Suppressor macrophage (primary cell): ENCODE data around the gene FUOM.

Source experiments
- DNase-seq, 4 experiments: peaks; one replicate each; pipeline ENCODE4 v3.0.0-alpha.2; 2020 to 2022
- total RNA-seq, 17 experiments: gene quantifications; one replicate each; lab custom pipeline; 2026; ENCODE audit warnings: mixed read lengths in 6 of 17, inconsistent platforms in 3 of 17; lab: John Stamatoyannopoulos, UW

FUOM gene, protein sequence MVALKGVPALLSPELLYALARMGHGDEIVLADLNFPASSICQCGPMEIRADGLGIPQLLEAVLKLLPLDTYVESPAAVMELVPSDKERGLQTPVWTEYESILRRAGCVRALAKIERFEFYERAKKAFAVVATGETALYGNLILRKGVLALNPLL
- 18.6 to 62.5 (median 31.3) reads per million in 17 experiments for total RNA-seq

- peak; percentile 90 to 96 (median 96) for DNase-seq
Observed at GRCh38 chr10:133357285-133358161, at the start of gene FUOM. Gene FUOM, minus strand, starts transcription at chr10:133358019. Its CDS starts 12 bp downstream, at chr10:133358007.

- no peak for DNase-seq
Observed at GRCh38 chr10:133405844-133406527, 48.2 kb upstream of the FUOM start.

GRCh38 chr10:133405272-133405671, 47.5 kb upstream of the FUOM start:
- no peak for DNase-seq

DNA sequence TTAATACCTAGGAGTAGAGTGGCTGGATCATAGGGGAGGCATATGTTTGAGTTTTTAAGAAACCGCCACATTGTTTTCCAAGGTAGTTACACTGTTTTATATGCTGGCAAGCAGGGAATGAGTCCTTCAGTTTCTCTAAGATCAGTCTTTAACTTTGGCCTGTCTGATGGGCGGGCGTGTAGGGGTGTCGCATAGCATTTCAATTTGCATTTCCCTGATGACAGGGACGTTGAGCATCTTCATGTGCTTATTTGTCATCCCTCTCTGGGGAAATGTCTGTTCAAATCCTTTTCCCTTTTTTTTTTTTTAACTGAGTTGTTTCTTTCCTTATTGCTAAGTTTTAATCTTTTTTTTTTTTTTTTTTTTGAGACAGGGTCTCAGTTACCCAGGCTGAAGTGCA, 46.0 kb upstream of the FUOM start:
- DNase-seq: peak in 3 of 4 experiments; percentile 25 to 44 (median 44)

DNA sequence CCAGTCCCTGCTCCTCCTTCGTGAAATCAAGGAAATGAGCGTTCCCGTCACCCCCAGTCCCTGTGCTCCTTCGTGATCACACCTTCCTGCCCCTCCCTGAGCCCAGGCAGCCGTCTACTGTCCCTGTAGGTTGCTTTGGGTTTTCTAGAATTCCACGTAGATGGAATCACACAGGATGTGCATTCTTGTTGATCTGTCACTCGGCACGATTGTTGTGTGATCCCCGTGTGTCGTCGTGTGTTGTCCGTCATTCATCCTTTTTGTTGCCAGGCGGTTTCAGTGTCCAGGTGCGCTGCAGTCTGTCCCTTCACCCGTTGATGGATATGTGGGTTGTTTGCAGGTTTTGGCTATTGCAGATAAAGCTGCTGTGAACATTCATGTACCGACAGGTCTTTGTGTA, 45.5 kb upstream of the FUOM start:
- DNase-seq: no peak

DNA sequence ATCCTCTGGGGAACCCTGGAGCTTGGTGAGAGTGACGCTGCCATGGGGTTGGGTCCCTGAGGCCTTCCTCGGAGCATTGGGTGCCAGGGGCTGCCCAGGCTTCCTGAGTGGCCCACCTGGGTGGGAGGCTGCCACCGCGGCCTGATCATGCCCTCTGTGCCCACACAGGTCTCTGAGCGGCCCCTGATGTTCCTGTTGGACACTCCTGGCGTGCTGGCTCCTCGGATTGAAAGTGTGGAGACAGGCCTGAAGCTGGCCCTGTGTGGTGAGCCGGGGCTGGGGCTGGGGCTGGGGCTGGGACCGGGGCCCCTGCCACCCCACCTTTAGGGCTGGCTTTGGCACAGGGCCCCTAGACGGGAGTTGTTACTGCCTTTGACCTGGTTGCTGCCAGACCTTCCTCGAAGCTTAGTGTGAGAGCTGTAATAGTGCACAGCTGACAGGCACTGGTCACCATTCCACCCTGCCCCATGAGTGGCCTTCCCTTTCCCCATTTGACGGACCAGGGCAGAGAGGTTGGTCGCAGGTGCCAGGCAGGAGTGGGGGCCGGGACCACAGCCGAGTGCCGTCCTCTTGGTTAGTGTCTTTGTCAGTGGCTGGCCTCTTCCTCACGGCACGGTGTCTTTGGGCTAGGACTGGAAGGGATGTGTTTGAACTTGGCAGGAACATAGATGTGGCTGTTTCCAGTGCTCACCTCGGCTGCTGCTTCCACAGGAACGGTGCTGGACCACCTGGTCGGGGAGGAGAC, 44.3 kb upstream of the FUOM start:
- no peak for DNase-seq

DNA sequence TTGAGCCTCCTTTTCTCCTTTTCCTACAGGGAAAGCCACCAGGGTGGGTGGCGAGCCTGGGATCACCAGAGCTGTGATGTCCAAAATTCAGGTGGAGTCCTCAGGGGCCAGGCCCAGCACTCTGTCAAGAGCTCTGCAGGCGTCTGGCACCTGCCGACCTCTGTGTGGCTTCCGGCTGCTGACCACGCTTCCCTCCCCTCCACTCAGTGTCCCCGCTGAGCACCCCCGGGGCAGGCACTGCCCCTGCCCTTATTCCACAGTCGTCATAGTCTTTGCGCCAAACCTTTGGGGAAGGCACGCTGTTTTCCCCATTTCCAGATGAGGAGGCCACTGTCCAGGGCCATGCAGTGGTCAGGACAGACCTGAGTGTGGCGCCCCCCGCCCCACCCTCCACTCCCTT, 43.7 kb upstream of the FUOM start:
- DNase-seq: no peak

- DNase-seq: no peak
Observed at GRCh38 chr10:133400624-133401424, 43.0 kb upstream of the FUOM start.

DNA sequence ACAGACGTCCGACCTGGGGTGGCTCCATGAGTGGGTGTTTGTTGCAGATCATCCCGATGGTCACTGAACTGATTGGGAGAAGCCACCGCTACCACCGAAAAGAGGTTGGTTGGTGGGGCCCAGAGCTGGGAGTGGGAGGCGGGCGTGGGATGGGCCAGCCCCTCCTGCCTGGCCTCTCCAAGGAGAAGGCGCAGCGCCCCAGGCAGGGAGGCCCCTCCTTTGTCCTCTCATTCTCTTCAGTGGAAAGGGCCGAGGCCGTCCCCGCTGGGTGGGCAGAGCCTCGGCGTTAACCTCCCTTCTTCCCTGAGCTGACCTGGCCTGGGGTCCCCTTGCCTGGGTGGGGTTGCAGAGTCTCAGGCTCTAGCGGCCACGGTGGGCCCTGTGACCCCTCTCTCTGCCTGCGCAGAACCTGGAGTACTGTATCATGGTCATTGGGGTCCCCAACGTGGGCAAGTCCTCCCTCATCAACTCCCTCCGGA, 41.3 kb upstream of the FUOM start:
- DNase-seq: no peak

DNA sequence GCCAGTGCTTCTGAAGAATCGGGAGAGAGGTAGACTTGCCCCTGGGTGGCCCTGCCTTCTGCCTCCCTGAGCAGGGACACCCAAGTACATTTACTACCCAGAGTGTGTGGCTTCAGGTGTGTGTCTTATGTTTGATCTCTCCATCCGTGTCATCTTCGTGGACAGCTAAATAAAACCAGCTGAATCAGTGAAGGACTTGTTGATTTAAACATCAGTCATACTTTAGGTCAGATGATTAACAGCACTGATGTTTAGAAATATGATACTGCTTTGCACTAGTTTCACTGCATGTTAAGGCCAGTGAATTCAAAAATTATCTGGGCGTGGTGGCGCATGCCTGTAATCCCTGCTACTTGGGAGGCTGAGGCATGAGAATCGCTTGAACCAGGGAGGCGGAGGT, 40.1 kb upstream of the FUOM start:
- no peak for DNase-seq

DNA sequence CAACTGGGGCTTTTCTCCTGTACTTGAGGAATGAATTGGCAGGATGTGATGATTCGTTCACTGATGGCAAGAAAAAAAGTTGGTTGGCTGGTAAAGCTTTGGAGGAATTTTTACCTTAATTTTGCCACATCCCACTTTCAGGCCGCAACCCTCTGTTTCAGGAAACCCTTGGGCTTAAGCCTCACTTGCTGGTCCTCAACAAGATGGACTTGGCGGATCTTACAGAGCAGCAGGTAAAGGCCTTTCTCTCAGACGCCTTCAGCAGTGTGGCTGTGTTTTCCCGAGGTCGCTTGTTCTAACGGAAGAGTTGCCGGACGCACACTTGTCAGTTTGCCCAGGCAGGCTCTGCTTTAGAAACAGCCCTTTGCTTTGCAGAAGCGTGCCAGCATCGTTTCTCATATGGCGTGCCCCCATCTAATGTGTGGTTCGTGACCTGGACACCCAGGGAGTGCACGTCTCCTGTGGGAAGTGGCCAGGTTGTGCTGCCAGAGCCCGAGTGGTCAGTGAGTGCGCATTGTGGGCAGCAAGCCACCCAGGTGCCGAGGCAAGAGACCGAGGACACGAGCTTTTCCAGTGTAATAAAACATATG, 38.3 kb upstream of the FUOM start:
- no peak for DNase-seq

- DNase-seq: peak; percentile 14 to 57 (median 35)
Observed at GRCh38 chr10:133394801-133395221, 37.0 kb upstream of the FUOM start.

GRCh38 chr10:133394064-133394663, 36.3 kb upstream of the FUOM start, which contains the start of gene MTG1:
Gene MTG1, plus strand, starts transcription at chr10:133394157. Its CDS starts 64 bp downstream, at chr10:133394221.
- peak; percentile 98 to 100 (median 100) for DNase-seq

- peak in 1 of 4 experiments; percentile 8 for DNase-seq
Observed at GRCh38 chr10:133393401-133394063, 35.7 kb upstream of the FUOM start.

DNA sequence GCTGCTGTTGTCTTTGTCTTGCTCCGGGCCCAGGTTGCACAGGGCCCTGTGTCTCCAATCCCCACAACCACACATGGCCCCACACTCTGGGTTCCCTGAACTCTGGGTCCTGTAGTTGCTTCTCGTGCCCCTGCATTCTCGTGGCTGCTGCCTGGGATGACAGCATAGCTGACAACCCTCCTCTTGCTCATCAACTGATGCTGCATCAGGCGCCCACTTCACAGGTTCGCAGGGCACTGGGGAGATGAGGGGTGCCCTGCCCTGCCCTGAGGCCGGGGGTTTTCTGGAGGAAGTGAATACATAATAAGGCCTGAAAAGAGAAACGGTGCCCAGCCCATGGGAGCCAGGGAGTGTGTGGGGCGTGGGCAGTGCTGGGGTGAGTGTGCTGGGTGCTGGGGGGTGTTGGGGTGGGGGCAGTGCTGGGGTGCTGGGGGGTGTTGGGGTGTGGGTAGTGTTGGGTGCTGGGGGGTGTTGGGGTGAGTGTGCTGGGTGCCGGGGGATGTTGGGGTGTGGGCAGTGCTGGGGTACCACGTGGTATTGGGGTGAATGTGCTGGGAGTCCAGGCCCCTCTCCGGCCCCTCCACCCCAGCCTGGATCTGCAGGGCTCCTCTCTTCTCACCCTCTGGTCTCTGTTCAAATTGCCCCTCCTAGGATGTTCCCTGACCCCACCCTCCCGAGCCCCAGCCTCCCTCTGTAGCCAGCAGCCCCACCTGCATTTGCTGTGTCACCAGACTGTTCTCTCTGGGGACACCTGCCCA, 34.1 kb upstream of the FUOM start:
- peak in 1 of 4 experiments; percentile 12 for DNase-seq

GRCh38 chr10:133391249-133391635, 33.4 kb upstream of the FUOM start:
- DNase-seq: no peak

DNA sequence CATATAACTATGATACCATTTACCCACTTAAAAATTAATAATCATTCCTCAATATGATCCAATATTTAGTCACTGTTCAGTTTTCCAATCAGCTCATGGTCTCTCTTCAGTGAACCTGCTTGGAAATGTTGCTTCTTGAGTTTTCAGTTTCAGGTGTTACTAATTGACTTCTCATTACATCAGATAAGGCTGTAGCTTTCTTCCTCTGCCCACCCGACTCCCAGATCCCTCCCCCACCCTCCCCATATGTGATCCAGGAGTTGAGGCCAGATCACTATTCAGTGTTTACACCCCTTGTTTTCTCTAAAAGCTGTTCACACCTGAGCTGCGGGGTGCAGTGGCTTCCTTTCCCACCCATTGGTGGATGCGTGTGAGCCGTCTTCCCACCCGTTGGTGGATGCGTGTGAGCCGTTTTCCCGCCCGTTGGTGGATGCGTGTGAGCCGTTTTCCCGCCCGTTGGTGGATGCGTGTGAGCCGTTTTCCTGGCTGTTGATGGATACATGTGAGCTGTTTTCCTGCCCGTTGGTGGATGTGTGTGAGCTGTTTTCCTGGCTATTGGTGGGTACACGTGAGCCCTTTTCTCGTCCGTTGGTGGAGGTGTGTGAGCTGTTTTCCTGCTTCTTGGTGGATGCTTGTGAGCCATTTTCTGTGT, 32.9 kb upstream of the FUOM start:
- no peak for DNase-seq

GRCh38 chr10:133388973-133389818, 31.4 kb upstream of the FUOM start:
- DNase-seq: peak in 3 of 4 experiments; percentile 17 to 62 (median 42)
